ENCODE measurements around the gene ACAD9.

The ACAD9 gene

GRCh38 chr3:128942161-128942952, 62.9 kb downstream of the ACAD9 start:
- no peak for TF ChIP-seq CTCF (conservative IDR thresholded peaks at IDR 0.05; ENCODE audit: low read length)
- DNase-seq (ENCODE audit: low read depth), result no peak
- no peak overlapping the region for H3K4me3 ChIP-seq (ENCODE audit: low read length)

GRCh38 chr3:128945041-128945877, 65.8 kb downstream of the ACAD9 start:
- no peak for TF ChIP-seq CTCF (conservative IDR thresholded peaks at IDR 0.05; ENCODE audit: low read length)
- no peak overlapping the region for H3K4me3 ChIP-seq (ENCODE audit: low read length)
- no peak for DNase-seq (ENCODE audit: low read depth)

GRCh38 chr3:128945878-128946175, 66.4 kb downstream of the ACAD9 start:
- TF ChIP-seq CTCF (conservative IDR thresholded peaks at IDR 0.05; ENCODE audit: low read length), result no peak
- H3K4me3 ChIP-seq (ENCODE audit: low read length), result no peak overlapping the region
- no peak for DNase-seq (ENCODE audit: low read depth)

- H3K4me3 ChIP-seq (ENCODE audit: low read length), result no peak overlapping the region
- TF ChIP-seq CTCF (conservative IDR thresholded peaks at IDR 0.05; ENCODE audit: low read length), result no peak
- peak; percentile 63 for DNase-seq (ENCODE audit: low read depth)
Measured at GRCh38 chr3:128946411-128946810, 67.0 kb downstream of the ACAD9 start.

- TF ChIP-seq CTCF (conservative IDR thresholded peaks at IDR 0.05; ENCODE audit: low read length), result no peak
- H3K4me3 ChIP-seq (ENCODE audit: low read length), result no peak overlapping the region
- DNase-seq (ENCODE audit: low read depth), result no peak
Measured at GRCh38 chr3:128949158-128949557, 69.7 kb downstream of the ACAD9 start.

GRCh38 chr3:128950223-128950938, 71.0 kb downstream of the ACAD9 start:
- H3K4me3 ChIP-seq (ENCODE audit: low read length), result no peak overlapping the region
- DNase-seq (ENCODE audit: low read depth), result peak; percentile 4
- TF ChIP-seq CTCF (conservative IDR thresholded peaks at IDR 0.05; ENCODE audit: low read length), result no peak; the same call in 1 of the 2 replicates
